Endothelial cell of umbilical vein (primary cell): ENCODE measurements around the gene CCSER1.

Experiments used
- CTCF ChIP-seq, 2 donors: IDR thresholded peaks; 1 replicate in 1 of 2; 2 replicates in 1 of 2; pipeline ENCODE4 v1.5.1; 2011; ENCODE audit warnings: low read length in 2 of 2, mild to moderate bottlenecking in 2 of 2, moderate library complexity in 2 of 2, control low read depth in 1 of 2, inconsistent platforms in 1 of 2, low read depth in 1 of 2; ENCODE audit not compliant: insufficient read depth in 1 of 2; ENCODE audit errors: extremely low read depth in 1 of 2
- EZH2 ChIP-seq: IDR thresholded peaks from 2 replicates; pipeline ENCODE4 v1.6.1; 2012; ENCODE audit warnings: borderline replicate concordance, low read depth, mild to moderate bottlenecking, moderate library complexity, low read length, inconsistent platforms; ENCODE audit not compliant: severe bottlenecking
- FOS ChIP-seq: IDR thresholded peaks from 2 replicates; pipeline ENCODE4 v1.6.1; 2011; ENCODE audit warnings: mild to moderate bottlenecking, low read length, moderate library complexity, borderline replicate concordance; ENCODE audit not compliant: insufficient read depth
- JUN ChIP-seq: IDR thresholded peaks from 2 replicates; pipeline ENCODE4 v1.6.1; 2011; ENCODE audit warnings: borderline replicate concordance, low read depth; ENCODE audit not compliant: insufficient read length, insufficient read depth
- POLR2A ChIP-seq: IDR thresholded peaks from 2 replicates; pipeline ENCODE4 v1.6.1; 2012; ENCODE audit warnings: low read depth, mild to moderate bottlenecking, control low read depth, low read length
- POLR2AphosphoS5 ChIP-seq: IDR thresholded peaks from 2 replicates; pipeline ENCODE4 v1.6.1; 2012; ENCODE audit warnings: low read depth, mild to moderate bottlenecking, control low read depth, low read length, moderate library complexity; ENCODE audit not compliant: insufficient read depth

- TF ChIP-seq POLR2AphosphoS5 (no peak), JUN (no peak), CTCF (IDR thresholded peaks at IDR 0.05; ENCODE audit: extremely low read depth in 1 of 2, insufficient read depth in 1 of 2, low read depth in 1 of 2, low read length in 2 of 2) (no peak), EZH2 (no peak), FOS (no peak), POLR2A (no peak)
Measured at GRCh38 chr4:91035276-91035675, 908.1 kb downstream of the CCSER1 start.
